Hepatocyte (in vitro differentiated cells): Measurements from ENCODE around the gene AIF1.

Experiments
- CTCF ChIP-seq: fragments of 200-600 bp; sonication (generic); IDR thresholded peaks from 2 replicates; pipeline ENCODE4 v1.5.1; 2016; ENCODE audit warnings: antibody characterized with exemption, mild to moderate bottlenecking; ENCODE audit not compliant: poor library complexity
- EZH2 ChIP-seq: fragments of 200-600 bp; sonication (generic); IDR thresholded peaks from 2 replicates; pipeline ENCODE4 v1.6.1; 2016; ENCODE audit warnings: antibody characterized with exemption, mild to moderate bottlenecking, borderline replicate concordance
- EZH2phosphoT487 ChIP-seq: fragments of 200-600 bp; sonication (generic); IDR thresholded peaks from one replicate; pipeline ENCODE4 v1.6.1; 2018; ENCODE audit warnings: antibody characterized with exemption, mild to moderate bottlenecking, low read depth, moderate library complexity; ENCODE audit not compliant: unreplicated experiment, severe bottlenecking

- no peak for TF ChIP-seq CTCF
- TF ChIP-seq EZH2 = no peak
- TF ChIP-seq EZH2phosphoT487 = no peak
Observed at GRCh38 chr6:31664790-31665500, 49.9 kb downstream of the AIF1 start, which contains the start of gene GPANK1.
